Sigmoid colon (tissue), 4 donors: ENCODE results near the gene PTPN14.

Experiments
- CTCF ChIP-seq, 4 experiments: fragments of 450-650 bp in 3 of 4; fragments of 200-600 bp in 1 of 4; IDR thresholded peaks; one replicate each; pipeline ENCODE4 v1.5.1; 2016 to 2019; ENCODE audit warnings: antibody characterized with exemption in 4 of 4, mild to moderate bottlenecking in 3 of 4, moderate library complexity in 2 of 4
- EP300 ChIP-seq, 4 donors: sonication (generic); formaldehyde crosslinking; IDR thresholded peaks; one replicate each; pipeline ENCODE4 v1.6.1; 2017; ENCODE audit warnings: antibody characterized with exemption in 4 of 4
- POLR2A ChIP-seq, 2 donors: fragments of 450-650 bp; IDR thresholded peaks; one replicate each; pipeline ENCODE4 v1.6.1; 2016; ENCODE audit warnings: antibody characterized with exemption in 2 of 2, mild to moderate bottlenecking in 2 of 2, moderate library complexity in 2 of 2
- POLR2AphosphoS5 ChIP-seq, 4 donors: sonication (generic); formaldehyde crosslinking; IDR thresholded peaks; one replicate each; pipeline ENCODE4 v1.6.1; 2017; ENCODE audit warnings: antibody characterized with exemption in 4 of 4

- no peak for TF ChIP-seq CTCF (IDR thresholded peaks at IDR 0.05)
- TF ChIP-seq POLR2A (IDR thresholded peaks at IDR 0.05), result no peak
- TF ChIP-seq EP300 (IDR thresholded peaks at IDR 0.05), result no peak
- peak in 1 of 4 donors; percentile 26 for TF ChIP-seq POLR2AphosphoS5 (IDR thresholded peaks at IDR 0.05)
Observed at GRCh38 chr1:214573386-214574318, 22.2 kb upstream of the PTPN14 start.
